HepG2 (cell line): ENCODE data around the gene ATP2B2. TPM values are rescaled to one million over a fixed set of nuclear protein-coding genes. Genes with fewer than 3 reads are reported as not detected.

Experiments used
- ATAC-seq: fragments of 200-7000 bp; cut with Tn5 transposase; 3 replicates; pipeline ENCODE4 v1.9.1; 2020; ENCODE audit warnings: mild to moderate bottlenecking, moderate library complexity
- BruUV-seq: library from RNA; stranded (reverse); fragments of 400-500 nt; replicated peaks from 2 replicates; lab custom pipeline; 2021; lab: Mats Ljungman, UMichigan
- CTCF ChIA-PET: fragments of 300-600 bp; formaldehyde crosslinking; extraction: SDS; loops from one replicate; lab custom pipeline; 2021; ENCODE audit warnings: low total read pairs, inconsistent platforms, low intra/inter-chr PET ratio; lab: Yijun Ruan, JAX
- POLR2A ChIA-PET: fragments of 350-600 bp; sonication (Branson Sonifier 250); formaldehyde crosslinking; loops from one replicate; lab custom pipeline; 2020; ENCODE audit warnings: antibody characterized with exemption, inconsistent platforms; lab: Yijun Ruan, JAX
- DNase-seq: peaks from one replicate; pipeline ENCODE4 v3.0.0-alpha.2; 2015; ENCODE audit warnings: low spot score
- FAIRE-seq: peaks from 3 replicates; lab custom pipeline; 2011; peaks lifted over from hg19 to GRCh38; lab: Jason Lieb, UNC
- H2AFZ ChIP-seq: one replicate; pipeline ENCODE4 v1.6.1; 2011; ENCODE audit warnings: low read length, inconsistent platforms
- H3K27ac ChIP-seq: fragments of 300-600 bp; 3 replicates; pipeline ENCODE4 v1.8.0; 2011; ENCODE audit warnings: mixed run types, mild to moderate bottlenecking, mixed read lengths, low read length, inconsistent platforms; ENCODE audit not compliant: insufficient read depth; ENCODE audit errors: extremely low read length
- H3K27me3 ChIP-seq, 2 experiments: fragments of 200-600 bp in 1 of 2; 2 replicates in 1 of 2; 3 replicates in 1 of 2; pipeline versions ENCODE4 v1.6.0 to v1.8.0; 2011; ENCODE audit warnings: low read length in 2 of 2, mild to moderate bottlenecking in 2 of 2, moderate library complexity in 2 of 2, inconsistent platforms in 1 of 2; ENCODE audit not compliant: insufficient read depth in 2 of 2, control insufficient read depth in 1 of 2
- H3K36me3 ChIP-seq, 2 experiments: fragments of 200-600 bp in 1 of 2; replicated peaks in 1 of 2; 2 replicates in 1 of 2; 3 replicates in 1 of 2; pipeline versions ENCODE4 v1.5.1 to v1.8.0; 2011; ENCODE audit warnings: low read length in 2 of 2, inconsistent platforms in 1 of 2; ENCODE audit not compliant: insufficient read depth in 2 of 2, control insufficient read depth in 1 of 2
- H3K4me1 ChIP-seq: 2 replicates; pipeline ENCODE4 v1.5.1; 2012; ENCODE audit warnings: low read length, inconsistent platforms; ENCODE audit not compliant: insufficient read depth
- H3K4me2 ChIP-seq: 2 replicates; pipeline ENCODE4 v1.6.0; 2011; ENCODE audit warnings: low read depth, low read length, inconsistent platforms
- H3K4me3 ChIP-seq, 3 experiments: fragments of 200-600 bp in 1 of 3; sonication (generic), shearing (Covaris generic) in 1 of 3; replicated peaks in 1 of 3; 2 replicates each; pipeline ENCODE4 v1.5.1; 2011 to 2016; ENCODE audit warnings: low read length in 3 of 3, inconsistent platforms in 2 of 3, low read depth in 2 of 3, mild to moderate bottlenecking in 2 of 3, control low read depth in 1 of 3, mixed read lengths in 1 of 3; ENCODE audit not compliant: insufficient read depth in 1 of 3
- H3K79me2 ChIP-seq: one replicate; pipeline ENCODE4 v1.6.1; 2011; ENCODE audit warnings: low read length, inconsistent platforms; ENCODE audit not compliant: insufficient read depth
- H3K9ac ChIP-seq: 2 replicates; pipeline ENCODE4 v1.6.0; 2011; ENCODE audit warnings: mild to moderate bottlenecking, low read depth, low read length, inconsistent platforms; ENCODE audit not compliant: insufficient read depth
- H3K9me3 ChIP-seq: 2 replicates; pipeline ENCODE4 v1.5.1; 2012; ENCODE audit warnings: mild to moderate bottlenecking, low read length
- H4K20me1 ChIP-seq: 2 replicates; pipeline ENCODE4 v1.6.0; 2011; ENCODE audit warnings: inconsistent platforms, mild to moderate bottlenecking, low read length, moderate library complexity; ENCODE audit not compliant: insufficient read depth
- ARID5B ChIP-seq: IDR thresholded peaks from 2 replicates; pipeline ENCODE4 v1.4.0; 2020; ENCODE audit warnings: mild to moderate bottlenecking, missing genetic modification reagents
- CC2D1A ChIP-seq: sonication (generic); formaldehyde crosslinking; IDR thresholded peaks from 2 replicates; pipeline ENCODE4 v1.8.1; 2023; ENCODE audit warnings: mild to moderate bottlenecking, missing genetic modification reagents
- CHD4 ChIP-seq: fragments of 200-600 bp; sonication (generic); IDR thresholded peaks from 2 replicates; pipeline ENCODE4 v1.7.0; 2017; ENCODE audit warnings: mild to moderate bottlenecking, low read length, borderline replicate concordance
- ERF ChIP-seq: IDR thresholded peaks from 2 replicates; pipeline ENCODE4 v1.6.1; 2018; ENCODE audit warnings: missing biosample characterization, missing genetic modification reagents
- FOXO1 ChIP-seq: sonication (generic); formaldehyde crosslinking; IDR thresholded peaks from 2 replicates; pipeline ENCODE4 v1.4.0; 2020; ENCODE audit warnings: missing genetic modification reagents
- HHEX ChIP-seq: IDR thresholded peaks from 2 replicates; pipeline ENCODE4 v1.6.1; 2016; ENCODE audit warnings: control low read depth
- HMG20B ChIP-seq: conservative IDR thresholded peaks from 2 replicates; pipeline ENCODE4 v1.6.1; 2016; ENCODE audit warnings: missing genetic modification reagents, missing compliant biosample characterization
- MXD4 ChIP-seq: IDR thresholded peaks from 2 replicates; pipeline ENCODE4 v1.6.1; 2016; ENCODE audit warnings: mild to moderate bottlenecking, missing biosample characterization, missing genetic modification reagents
- PITX1 ChIP-seq: sonication (generic); formaldehyde crosslinking; IDR thresholded peaks from 2 replicates; pipeline ENCODE4 v1.5.1; 2020; ENCODE audit warnings: mild to moderate bottlenecking, missing genetic modification reagents
- ZNF20 ChIP-seq: sonication (generic); formaldehyde crosslinking; IDR thresholded peaks from 2 replicates; pipeline ENCODE4 v1.4.0; 2020; ENCODE audit warnings: mild to moderate bottlenecking, moderate library complexity, missing genetic modification reagents
- ZNF331 ChIP-seq: sonication (generic); formaldehyde crosslinking; IDR thresholded peaks from 2 replicates; pipeline ENCODE4 v1.4.0; 2020; ENCODE audit warnings: missing genetic modification reagents
- ZNF609 ChIP-seq: sonication (generic); formaldehyde crosslinking; IDR thresholded peaks from 2 replicates; pipeline ENCODE4 v1.4.0; 2020; ENCODE audit warnings: mild to moderate bottlenecking, missing genetic modification reagents, borderline replicate concordance
- ZNF652 ChIP-seq: IDR thresholded peaks from 2 replicates; pipeline ENCODE4 v1.6.1; 2016; ENCODE audit warnings: low read depth, borderline replicate concordance
- WGBS: methylation state at CpG from one replicate; pipeline ENCODE4 v1.1.6; 2017; ENCODE audit warnings: low lambda C conversion rate; 5-methylcytosine and 5-hydroxymethylcytosine counted together
- in situ Hi-C: cut with HindIII; loops from 2 replicates; pipeline ENCODE4 v1.10.0; 2017; ENCODE audit warnings: low pct_unique_long_range_greater_than_20kb; ENCODE audit not compliant: extremely low pct_ligation_motif_present
- intact Hi-C: fragments of 100-400 bp; cut with micrococcal nuclease; formaldehyde crosslinking; loops from one replicate; pipeline ENCODE4 v1.10.0; 2022; ENCODE audit not compliant: unreplicated experiment
- polyA plus RNA-seq, 8 experiments: library from polyadenylated mRNA; depleted of rRNA in 3 of 8; stranded (reverse) in 7 of 8; unstranded in 1 of 8; fragments of >200 nt; fragmentation: Illumina TruSeq in 4 of 8; extraction: Trizol in 4 of 8; gene quantifications; 2 replicates each; pipeline versions ENCODE4 v1.2.1 to v1.2.3, GENCODE V29; 2011 to 2016; ENCODE audit warnings: low read depth in 4 of 8, missing spikeins in 1 of 8, mixed read lengths in 1 of 8; ENCODE audit not compliant: insufficient read depth in 1 of 8
- total RNA-seq, 5 experiments: library from RNA; depleted of rRNA; stranded (reverse); fragments of >200 nt; fragmentation: Illumina TruSeq; extraction: Trizol; gene quantifications; 2 replicates each; pipeline ENCODE4 v1.2.3, GENCODE V29; 2016; ENCODE audit warnings: low read depth in 1 of 5

The ATP2B2 gene
- total and polyA plus RNA-seq, 2 of the 13 experiments (the other 11 are each of a cell fraction or from before 2014, with no cell fraction given), result 1.5 to 2.3 TPM

GRCh38 chr3:10367506-10367905, 137.9 kb downstream of the ATP2B2 start:
- ChIA-PET CTCF (no interaction called here), POLR2A (no interaction called here)
- no peaks in the 10 kb centered on the region for H3K79me2 ChIP-seq
- no peaks in the 10 kb centered on the region for H4K20me1 ChIP-seq
- BruUV-seq, result no TSS peak
- H3K4me3 ChIP-seq, result no peak overlapping the region
- no peak for FAIRE-seq
- DNase-seq, result no peak
- no peaks in the 10 kb centered on the region for H3K4me1 ChIP-seq
- in situ Hi-C loops, result no loop called here
- TF ChIP-seq FOXO1 (CRISPR knock-in tag) (no peak), ZNF609 (CRISPR knock-in tag) (no peak), HHEX (CRISPR knock-in tag) (no peak), ERF (no peak), CHD4 (no peak), ARID5B (no peak), ZNF20 (no peak), PITX1 (CRISPR knock-in tag) (no peak), CC2D1A (no peak), ZNF331 (no peak), MXD4 (CRISPR knock-in tag) (no peak), HMG20B (CRISPR knock-in tag) (no peak), ZNF652 (CRISPR knock-in tag) (no peak)
- ATAC-seq, result no peak
- no peak overlapping the region for H2AFZ ChIP-seq
- no peaks in the 10 kb centered on the region for H3K9me3 ChIP-seq
- no peaks in the 10 kb centered on the region; a peak in 1 of 5 replicates for H3K27me3 ChIP-seq
- no peak overlapping the region for H3K27ac ChIP-seq
- intact Hi-C loops, result no loop called here
- H3K36me3 ChIP-seq, result no peaks in the 10 kb centered on the region; a peak in 1 of 5 replicates
- H3K4me2 ChIP-seq, result no peak overlapping the region
- 61% methylated on average over 3 of the region's 5 CpGs for WGBS
- no peak overlapping the region for H3K9ac ChIP-seq
